MM.1S (cell line): ENCODE measurements around the gene MANBA.

Experiments used
- EZH2 ChIP-seq: fragments of 300-600 bp; sonication (generic); optimal IDR thresholded peaks from 2 replicates; pipeline ENCODE3; 2017; ENCODE audit warnings: low read depth, mild to moderate bottlenecking, antibody characterized with exemption, low read length, mixed read lengths
- TF ChIP-seq, protein P1 (sequence below): fragments of 300-600 bp; sonication (generic); IDR thresholded peaks from 2 replicates; pipeline ENCODE4 v1.5.1; 2016; ENCODE audit warnings: antibody characterized with exemption, low read length, mixed read lengths

DNA sequence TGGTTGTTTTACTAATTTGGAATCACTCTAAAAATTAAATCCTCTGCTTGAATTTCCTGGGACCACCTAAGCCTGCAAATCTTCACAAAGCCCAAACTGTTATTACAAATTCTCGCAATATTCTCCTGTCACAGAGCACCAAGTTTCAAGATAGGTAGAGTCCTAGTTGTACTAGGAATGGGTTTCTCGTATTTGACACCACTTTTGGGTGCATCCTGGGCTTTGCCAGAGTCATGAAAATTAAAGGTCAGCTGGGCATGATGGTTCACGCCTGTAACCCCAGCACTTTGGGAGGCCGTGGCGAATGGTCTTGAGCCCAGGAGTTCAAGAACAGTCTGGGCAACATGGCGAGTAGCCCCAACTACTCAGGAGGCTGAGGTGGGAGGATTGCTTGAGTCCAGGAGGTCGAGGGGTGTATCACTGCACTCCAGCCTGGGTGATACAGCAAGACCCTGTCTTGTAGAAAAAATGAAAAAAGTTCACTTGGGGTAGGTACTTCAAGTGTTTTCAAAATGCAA, 30.6 kb upstream of the MANBA start:
- TF ChIP-seq, protein P1, sequence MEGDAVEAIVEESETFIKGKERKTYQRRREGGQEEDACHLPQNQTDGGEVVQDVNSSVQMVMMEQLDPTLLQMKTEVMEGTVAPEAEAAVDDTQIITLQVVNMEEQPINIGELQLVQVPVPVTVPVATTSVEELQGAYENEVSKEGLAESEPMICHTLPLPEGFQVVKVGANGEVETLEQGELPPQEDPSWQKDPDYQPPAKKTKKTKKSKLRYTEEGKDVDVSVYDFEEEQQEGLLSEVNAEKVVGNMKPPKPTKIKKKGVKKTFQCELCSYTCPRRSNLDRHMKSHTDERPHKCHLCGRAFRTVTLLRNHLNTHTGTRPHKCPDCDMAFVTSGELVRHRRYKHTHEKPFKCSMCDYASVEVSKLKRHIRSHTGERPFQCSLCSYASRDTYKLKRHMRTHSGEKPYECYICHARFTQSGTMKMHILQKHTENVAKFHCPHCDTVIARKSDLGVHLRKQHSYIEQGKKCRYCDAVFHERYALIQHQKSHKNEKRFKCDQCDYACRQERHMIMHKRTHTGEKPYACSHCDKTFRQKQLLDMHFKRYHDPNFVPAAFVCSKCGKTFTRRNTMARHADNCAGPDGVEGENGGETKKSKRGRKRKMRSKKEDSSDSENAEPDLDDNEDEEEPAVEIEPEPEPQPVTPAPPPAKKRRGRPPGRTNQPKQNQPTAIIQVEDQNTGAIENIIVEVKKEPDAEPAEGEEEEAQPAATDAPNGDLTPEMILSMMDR = no peak
- no peak for TF ChIP-seq EZH2
